SK-N-SH (cell line): ENCODE measurements around the gene GPR137B. TPM values are rescaled to one million over a fixed set of nuclear protein-coding genes. Genes with fewer than 3 reads are reported as not detected.

Experiments used
- CTCF ChIA-PET: fragments of 300-600, 350-600 bp; formaldehyde crosslinking; extraction: SDS; loops from one replicate; lab custom pipeline; 2021; lab: Yijun Ruan, JAX
- POLR2A ChIA-PET: fragments of 350-600 bp; sonication (Branson Sonifier 250); formaldehyde crosslinking; extraction: SDS; loops from one replicate; lab custom pipeline; 2020; ENCODE audit warnings: antibody characterized with exemption, inconsistent platforms; lab: Yijun Ruan, JAX
- DNase-seq: peaks from one replicate; pipeline ENCODE4 v3.0.0; 2012
- H2AFZ ChIP-seq: fragments of 200-600 bp; sonication (generic); 2 replicates; pipeline ENCODE4 v1.8.1; 2016; ENCODE audit warnings: antibody characterized with exemption, mild to moderate bottlenecking, low read depth
- H3F3A ChIP-seq: fragments of 200-600 bp; sonication (generic); replicated peaks from 2 replicates; pipeline ENCODE3; 2016; ENCODE audit warnings: antibody characterized with exemption, mild to moderate bottlenecking; ENCODE audit not compliant: insufficient read depth
- H3K27ac ChIP-seq, 2 experiments: fragments of 200-500 bp in 1 of 2; fragments of 200-600 bp in 1 of 2; sonication (Bioruptor generic) in 1 of 2; sonication (generic), shearing (Covaris generic) in 1 of 2; 2 replicates each; pipeline versions ENCODE4 v1.5.1 to v1.6.1; 2014 to 2016; ENCODE audit warnings: low read depth in 2 of 2, inconsistent platforms in 1 of 2, low read length in 1 of 2, mild to moderate bottlenecking in 1 of 2, mixed read lengths in 1 of 2
- H3K27me3 ChIP-seq: fragments of 200-600 bp; sonication (generic), shearing (Covaris generic); 2 replicates; pipeline ENCODE4 v1.6.1; 2016; ENCODE audit warnings: mixed run types; ENCODE audit not compliant: insufficient read depth
- H3K36me3 ChIP-seq, 2 experiments: fragments of 200-500 bp in 1 of 2; fragments of 200-600 bp in 1 of 2; sonication (Bioruptor generic) in 1 of 2; sonication (generic) in 1 of 2; replicated peaks in 1 of 2; 2 replicates each; pipeline versions ENCODE3 to v1.5.1; 2014 to 2016; ENCODE audit warnings: low read length in 1 of 2, mild to moderate bottlenecking in 1 of 2; ENCODE audit not compliant: insufficient read depth in 2 of 2, control insufficient read depth in 1 of 2
- H3K4me1 ChIP-seq, 2 experiments: fragments of 200-500 bp in 1 of 2; fragments of 200-600 bp in 1 of 2; sonication (Bioruptor generic) in 1 of 2; sonication (generic), shearing (Covaris generic) in 1 of 2; 2 replicates each; pipeline versions ENCODE4 v1.5.1 to v1.6.1; 2014 to 2016; ENCODE audit warnings: low read depth in 1 of 2, low read length in 1 of 2, mixed run types in 1 of 2; ENCODE audit not compliant: insufficient read depth in 2 of 2, control insufficient read depth in 1 of 2
- H3K4me2 ChIP-seq: fragments of 200-600 bp; sonication (generic), shearing (Covaris generic); 2 replicates; pipeline ENCODE4 v1.6.1; 2017; ENCODE audit warnings: mixed run types
- H3K4me3 ChIP-seq, 2 experiments: fragments of 200-500 bp in 1 of 2; fragments of 200-600 bp in 1 of 2; sonication (Bioruptor generic) in 1 of 2; sonication (generic), shearing (Covaris generic) in 1 of 2; 2 replicates each; pipeline versions ENCODE4 v1.5.1 to v1.8.1; 2014 to 2016; ENCODE audit warnings: low read depth in 2 of 2, inconsistent platforms in 1 of 2, low read length in 1 of 2, mild to moderate bottlenecking in 1 of 2, mixed read lengths in 1 of 2, moderate library complexity in 1 of 2
- H3K79me2 ChIP-seq: fragments of 200-600 bp; sonication (generic); 2 replicates; pipeline ENCODE4 v1.8.1; 2017; ENCODE audit warnings: mild to moderate bottlenecking; ENCODE audit not compliant: insufficient read depth
- H3K9ac ChIP-seq: fragments of 200-600 bp; sonication (generic); 2 replicates; pipeline ENCODE4 v1.6.1; 2017; ENCODE audit warnings: mixed run types
- H3K9me2 ChIP-seq: fragments of 200-600 bp; sonication (generic); 2 replicates; pipeline ENCODE4 v1.6.1; 2017; ENCODE audit warnings: mixed run types
- H3K9me3 ChIP-seq: fragments of 200-600 bp; sonication (generic); 2 replicates; pipeline ENCODE4 v1.6.1; 2017; ENCODE audit warnings: mixed run types, mild to moderate bottlenecking, moderate library complexity
- H4K20me1 ChIP-seq: fragments of 200-600 bp; sonication (generic); 2 replicates; pipeline ENCODE4 v1.6.1; 2017; ENCODE audit warnings: mild to moderate bottlenecking, mixed run types; ENCODE audit not compliant: insufficient read depth
- ELF1 ChIP-seq: IDR thresholded peaks from 2 replicates; pipeline ENCODE4 v1.4.0; 2012
- EP300 ChIP-seq, 2 experiments: IDR thresholded peaks; 2 replicates each; pipeline versions ENCODE4 v1.4.0 to v1.6.1; 2012; ENCODE audit warnings: borderline replicate concordance in 1 of 2, low read depth in 1 of 2, low read length in 1 of 2
- EZH2phosphoT487 ChIP-seq: fragments of 200-600 bp; sonication (generic); IDR thresholded peaks from 2 replicates; pipeline ENCODE4 v1.6.1; 2017; ENCODE audit warnings: low read depth, mixed run types, mild to moderate bottlenecking, antibody characterized with exemption, moderate library complexity, borderline replicate concordance
- FOXM1 ChIP-seq: IDR thresholded peaks from 2 replicates; pipeline ENCODE4 v1.4.0; 2012; ENCODE audit warnings: low read depth, mild to moderate bottlenecking
- GABPA ChIP-seq: IDR thresholded peaks from 2 replicates; pipeline ENCODE4 v1.4.0; 2012; ENCODE audit warnings: low read depth, mild to moderate bottlenecking
- NFIC ChIP-seq: IDR thresholded peaks from 2 replicates; pipeline ENCODE4 v1.4.0; 2012; ENCODE audit warnings: borderline replicate concordance
- NRF1 ChIP-seq: IDR thresholded peaks from 2 replicates; pipeline ENCODE4 v1.6.1; 2012; ENCODE audit warnings: low read depth, mild to moderate bottlenecking, low read length
- RAD21 ChIP-seq: IDR thresholded peaks from 2 replicates; pipeline ENCODE4 v1.6.1; 2012; ENCODE audit warnings: mild to moderate bottlenecking, low read length
- RXRA ChIP-seq: IDR thresholded peaks from 2 replicates; pipeline ENCODE4 v1.4.0; 2012; ENCODE audit warnings: low read depth, mild to moderate bottlenecking, borderline replicate concordance
- SMC3 ChIP-seq: IDR thresholded peaks from 2 replicates; pipeline ENCODE4 v1.6.1; 2012; ENCODE audit warnings: low read depth, low read length, improper control_type of control experiment
- WGBS: methylation state at CpG from one replicate; pipeline ENCODE4 v1.1.6; 2017; ENCODE audit warnings: low lambda C conversion rate; 5-methylcytosine and 5-hydroxymethylcytosine counted together
- polyA plus RNA-seq, 3 experiments: library from polyadenylated mRNA; depleted of rRNA; stranded (reverse); fragments of >200 nt; gene quantifications; 2 replicates each; pipeline ENCODE4 v1.2.3, GENCODE V29; 2012
- TF ChIP-seq, protein P1 (sequence below): fragments of 200-600 bp; sonication (generic); IDR thresholded peaks from 2 replicates; pipeline ENCODE4 v1.6.1; 2017; ENCODE audit warnings: antibody characterized with exemption, mild to moderate bottlenecking, moderate library complexity
- TF ChIP-seq, protein P2 (sequence below): fragments of 150-350 bp; IDR thresholded peaks from 2 replicates; pipeline ENCODE4 v1.6.1; 2016; ENCODE audit warnings: mild to moderate bottlenecking, low read depth, low read length
- TF ChIP-seq, protein P3 (sequence below): fragments of 150-350 bp; IDR thresholded peaks from 2 replicates; pipeline ENCODE4 v1.6.1; 2017; ENCODE audit warnings: antibody characterized with exemption, low read length, low read depth, borderline replicate concordance

Gene GPR137B
- polyA plus RNA-seq, 1 of the 3 experiments (the other 2 are of a cell fraction): 7.0 TPM

DNA sequence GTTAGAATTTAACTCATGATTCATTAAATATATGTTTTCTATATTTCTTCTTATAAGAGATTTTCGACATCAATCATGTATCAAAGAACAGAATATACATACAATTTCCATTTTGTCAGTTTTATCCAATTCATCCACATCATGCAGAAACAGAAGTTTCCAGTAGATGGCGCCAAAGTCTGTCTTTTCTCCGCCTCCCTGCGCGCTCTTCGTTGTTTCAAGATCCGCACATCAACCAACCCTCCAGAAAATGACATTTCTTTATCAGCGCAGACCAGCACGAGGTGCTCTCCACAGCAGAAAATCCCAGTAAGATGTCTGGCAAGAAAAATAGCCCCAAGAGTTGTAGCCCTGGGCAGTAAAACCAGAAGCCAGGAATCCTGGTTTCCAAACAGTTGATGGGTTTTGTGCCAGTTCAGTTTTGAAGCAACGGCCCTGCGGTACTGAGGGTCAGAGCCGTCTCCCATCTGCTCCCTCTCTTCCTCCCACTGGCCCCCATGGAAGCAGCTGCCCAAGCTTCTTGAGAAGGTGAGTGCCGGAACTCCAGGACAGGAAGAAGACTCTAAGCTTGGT lies 38.6 kb upstream of the GPR137B start:
- Histone ChIP-seq H3K9me2 (no peaks in the 10 kb centered on the region), H3F3A (no peaks in the 10 kb centered on the region), H3K4me1 (peaks cover 0 to 2% of the 10 kb centered on the region in 2 experiments; a peak in 1 of 4 replicates), H3K4me2 (no peak overlapping the region), H3K9ac (no peak overlapping the region), H3K27ac (no peak overlapping the region), H4K20me1 (no peaks in the 10 kb centered on the region), H3K4me3 (no peak overlapping the region; a peak in 1 of 4 replicates), H3K36me3 (no peaks in the 10 kb centered on the region), H3K79me2 (no peaks in the 10 kb centered on the region), H2AFZ (peak overlapping the region; percentile 29; the same call in 1 of the 2 replicates), H3K27me3 (no peaks in the 10 kb centered on the region), H3K9me3 (no peaks in the 10 kb centered on the region)
- ChIA-PET CTCF (interaction anchor here (0.6 to 2.1 kb wide), 16 partner anchors 10 to 491 kb away, joined by 3 to 6 read pairs (median 3); partner anchors contain the start of gene ERO1B), POLR2A (no interaction called here)
- peak; percentile 83 for DNase-seq
- 47% methylated on average over 13 of the region's 13 CpGs for WGBS
- TF ChIP-seq SMC3 (peak; percentile 67), NRF1 (no peak), RAD21 (peak; percentile 96)
- TF ChIP-seq, protein P1, sequence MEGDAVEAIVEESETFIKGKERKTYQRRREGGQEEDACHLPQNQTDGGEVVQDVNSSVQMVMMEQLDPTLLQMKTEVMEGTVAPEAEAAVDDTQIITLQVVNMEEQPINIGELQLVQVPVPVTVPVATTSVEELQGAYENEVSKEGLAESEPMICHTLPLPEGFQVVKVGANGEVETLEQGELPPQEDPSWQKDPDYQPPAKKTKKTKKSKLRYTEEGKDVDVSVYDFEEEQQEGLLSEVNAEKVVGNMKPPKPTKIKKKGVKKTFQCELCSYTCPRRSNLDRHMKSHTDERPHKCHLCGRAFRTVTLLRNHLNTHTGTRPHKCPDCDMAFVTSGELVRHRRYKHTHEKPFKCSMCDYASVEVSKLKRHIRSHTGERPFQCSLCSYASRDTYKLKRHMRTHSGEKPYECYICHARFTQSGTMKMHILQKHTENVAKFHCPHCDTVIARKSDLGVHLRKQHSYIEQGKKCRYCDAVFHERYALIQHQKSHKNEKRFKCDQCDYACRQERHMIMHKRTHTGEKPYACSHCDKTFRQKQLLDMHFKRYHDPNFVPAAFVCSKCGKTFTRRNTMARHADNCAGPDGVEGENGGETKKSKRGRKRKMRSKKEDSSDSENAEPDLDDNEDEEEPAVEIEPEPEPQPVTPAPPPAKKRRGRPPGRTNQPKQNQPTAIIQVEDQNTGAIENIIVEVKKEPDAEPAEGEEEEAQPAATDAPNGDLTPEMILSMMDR: peak; percentile 95

DNA sequence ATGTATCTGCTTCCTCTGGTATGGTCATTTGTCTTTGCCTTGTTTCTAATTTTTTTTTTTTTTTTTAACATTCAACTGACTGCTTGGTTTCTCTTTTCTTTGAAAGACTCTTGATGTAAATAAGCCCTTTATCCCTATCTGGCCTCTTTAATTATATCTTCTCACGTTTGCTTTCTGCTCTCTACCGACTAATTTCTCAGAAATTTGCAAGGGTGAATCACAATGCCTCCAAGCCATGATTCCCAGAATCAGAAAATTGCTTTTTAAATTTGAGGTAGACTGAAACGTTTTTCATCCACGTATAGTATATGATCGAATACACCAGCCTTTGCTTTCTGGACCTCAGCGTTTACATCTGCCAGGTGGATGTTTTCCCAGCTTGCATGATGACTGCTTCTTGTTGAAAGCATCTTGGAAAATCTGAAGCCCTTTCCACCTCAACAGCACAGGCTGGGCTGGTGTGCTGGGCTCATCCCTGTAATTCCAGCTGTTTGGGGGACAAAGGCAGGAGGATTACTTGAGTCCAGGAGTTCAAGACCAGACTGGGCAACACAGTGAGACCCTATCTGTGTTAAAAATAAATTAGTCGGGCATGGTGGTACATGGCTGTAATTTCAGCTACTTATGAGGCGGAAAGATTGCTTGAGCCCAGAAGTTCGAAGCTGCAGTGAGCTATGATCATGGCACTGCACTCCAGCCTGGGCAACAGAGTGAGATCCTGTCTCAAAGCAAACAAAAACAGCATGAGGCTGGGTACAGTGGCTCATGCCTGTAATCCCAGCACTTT lies 35.0 kb upstream of the GPR137B start:
- H3K4me3 ChIP-seq: no peak overlapping the region
- no peak for TF ChIP-seq EP300 (IDR thresholded peaks at IDR 0.05; ENCODE audit: borderline replicate concordance in 1 of 2, low read depth in 1 of 2, low read length in 1 of 2)
- no peak for TF ChIP-seq GABPA
- no peak for TF ChIP-seq RAD21
- TF ChIP-seq, protein P2, sequence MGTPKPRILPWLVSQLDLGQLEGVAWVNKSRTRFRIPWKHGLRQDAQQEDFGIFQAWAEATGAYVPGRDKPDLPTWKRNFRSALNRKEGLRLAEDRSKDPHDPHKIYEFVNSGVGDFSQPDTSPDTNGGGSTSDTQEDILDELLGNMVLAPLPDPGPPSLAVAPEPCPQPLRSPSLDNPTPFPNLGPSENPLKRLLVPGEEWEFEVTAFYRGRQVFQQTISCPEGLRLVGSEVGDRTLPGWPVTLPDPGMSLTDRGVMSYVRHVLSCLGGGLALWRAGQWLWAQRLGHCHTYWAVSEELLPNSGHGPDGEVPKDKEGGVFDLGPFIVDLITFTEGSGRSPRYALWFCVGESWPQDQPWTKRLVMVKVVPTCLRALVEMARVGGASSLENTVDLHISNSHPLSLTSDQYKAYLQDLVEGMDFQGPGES: no peak
- TF ChIP-seq, protein P1: no peak
- TF ChIP-seq, protein P3, sequence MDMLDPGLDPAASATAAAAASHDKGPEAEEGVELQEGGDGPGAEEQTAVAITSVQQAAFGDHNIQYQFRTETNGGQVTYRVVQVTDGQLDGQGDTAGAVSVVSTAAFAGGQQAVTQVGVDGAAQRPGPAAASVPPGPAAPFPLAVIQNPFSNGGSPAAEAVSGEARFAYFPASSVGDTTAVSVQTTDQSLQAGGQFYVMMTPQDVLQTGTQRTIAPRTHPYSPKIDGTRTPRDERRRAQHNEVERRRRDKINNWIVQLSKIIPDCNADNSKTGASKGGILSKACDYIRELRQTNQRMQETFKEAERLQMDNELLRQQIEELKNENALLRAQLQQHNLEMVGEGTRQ: no peak
- TF ChIP-seq FOXM1: no peak
- no peak for TF ChIP-seq RXRA
- no peak for TF ChIP-seq NFIC
- TF ChIP-seq EZH2phosphoT487: no peak
- no peak for TF ChIP-seq ELF1
- TF ChIP-seq, all 33 proteins: peak for 0
- ChIA-PET CTCF (interaction anchor here (0.9 to 4.8 kb wide), 6 partner anchors 133 to 383 kb away, joined by 3 to 34 read pairs (median 3); no protein-coding TSS in a partner anchor), POLR2A (interaction anchor here (0.6 kb wide), 1 partner anchor 456 kb away, joined by 3 read pairs; no protein-coding TSS in a partner anchor)
- no peaks in the 10 kb centered on the region for H4K20me1 ChIP-seq
- H3K9me2 ChIP-seq: no peaks in the 10 kb centered on the region
- WGBS: 52% methylated on average over 9 of the region's 9 CpGs
- no peak overlapping the region for H3K4me2 ChIP-seq
- no peaks in the 10 kb centered on the region for H3K79me2 ChIP-seq
- peaks cover 0 to 5% of the 10 kb centered on the region in 2 experiments; a peak in 1 of 4 replicates for H3K4me1 ChIP-seq
- no peak for DNase-seq
- H3K36me3 ChIP-seq: no peaks in the 10 kb centered on the region
- no peak overlapping the region for H2AFZ ChIP-seq
- no peak overlapping the region for H3K9ac ChIP-seq
- H3F3A ChIP-seq: no peaks in the 10 kb centered on the region
- H3K27me3 ChIP-seq: no peaks in the 10 kb centered on the region
- H3K27ac ChIP-seq: no peak overlapping the region
- no peaks in the 10 kb centered on the region for H3K9me3 ChIP-seq
